SHP77 treated with DMSO at 0.1 percent for 48 hours (cell line): Measurements from ENCODE around the gene DACH1.
A peak's percentile ranks its signal among the peaks of the same experiment; 100 is the strongest.
"Not testable (repeated sequence)": the region's sequence is repeated elsewhere in the genome, so short reads cannot be mapped to it uniquely, and the experiment has no call there.

Experiments used
- DNase-seq: peaks from one replicate; lab custom pipeline; 2025; lab: John Stamatoyannopoulos, UW

DACH1 gene

GRCh38 chr13:71867131-71867814 is at the start of gene DACH1:
TSS of gene DACH1 (minus strand) at chr13:71867204.
- peak; percentile 93 for DNase-seq

- DNase-seq, result no peak
These were observed 46.7 kb upstream of the DACH1 start for GRCh38 chr13:71913717-71914116.

DNA sequence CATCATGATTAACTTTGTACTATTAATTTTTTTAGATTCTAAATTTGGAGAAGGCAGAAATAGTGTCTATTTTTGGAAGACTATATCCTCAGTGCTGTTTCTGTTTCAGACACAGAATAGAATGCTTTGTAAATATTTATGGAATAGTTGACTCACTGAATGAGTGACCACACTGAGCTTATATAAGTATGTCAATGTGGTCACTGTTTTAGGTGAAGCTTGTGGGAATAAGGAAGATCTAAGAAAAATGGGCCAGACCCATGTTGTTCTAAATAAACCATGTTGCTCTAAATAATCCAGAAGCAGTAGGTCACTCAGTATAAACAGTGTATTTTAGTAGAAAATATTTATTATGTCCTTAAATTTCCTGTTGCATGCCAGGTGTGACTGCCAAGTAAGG is 45.5 kb upstream of the DACH1 start:
- no peak for DNase-seq

GRCh38 chr13:71906448-71906847 is 39.4 kb upstream of the DACH1 start:
- DNase-seq, result no peak

DNA sequence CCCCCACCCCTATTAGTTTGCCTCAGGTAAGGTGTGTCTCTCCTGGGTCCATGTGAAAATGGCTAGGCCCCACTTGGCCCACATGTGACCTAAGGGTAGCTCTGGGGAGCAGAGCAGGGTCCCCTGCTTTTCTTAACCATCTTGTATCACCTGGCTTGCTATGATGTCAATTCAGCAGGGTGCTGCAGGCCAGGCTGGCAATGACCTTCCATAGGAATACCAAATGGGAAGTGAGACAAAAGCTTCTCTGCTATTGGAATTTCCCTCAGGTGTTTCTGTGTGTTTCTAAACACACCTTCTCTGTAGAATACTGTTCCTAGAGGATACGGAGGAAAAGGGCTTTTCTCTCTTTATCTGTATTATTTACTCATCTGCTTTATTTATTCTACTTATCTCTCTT is 35.7 kb upstream of the DACH1 start:
- DNase-seq, result no peak

DNA sequence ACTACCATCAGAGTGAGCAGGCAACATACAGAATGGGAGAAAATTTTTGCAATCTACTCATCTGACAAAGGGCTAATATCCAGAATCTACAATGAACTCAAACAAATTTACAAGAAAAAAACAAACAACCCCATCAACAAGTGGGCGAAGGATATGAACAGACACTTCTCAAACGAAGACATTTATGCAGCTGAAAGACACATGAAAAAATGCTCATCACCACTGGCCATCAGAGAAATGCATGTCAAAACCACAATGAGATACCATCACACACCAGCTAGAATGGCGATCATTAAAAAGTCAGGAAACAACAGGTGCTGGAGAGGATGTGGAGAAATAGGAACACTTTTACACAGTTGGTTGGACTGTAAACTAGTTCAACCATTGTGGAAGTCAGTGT is 26.5 kb upstream of the DACH1 start:
- DNase-seq, result not testable (repeated sequence)

DNA sequence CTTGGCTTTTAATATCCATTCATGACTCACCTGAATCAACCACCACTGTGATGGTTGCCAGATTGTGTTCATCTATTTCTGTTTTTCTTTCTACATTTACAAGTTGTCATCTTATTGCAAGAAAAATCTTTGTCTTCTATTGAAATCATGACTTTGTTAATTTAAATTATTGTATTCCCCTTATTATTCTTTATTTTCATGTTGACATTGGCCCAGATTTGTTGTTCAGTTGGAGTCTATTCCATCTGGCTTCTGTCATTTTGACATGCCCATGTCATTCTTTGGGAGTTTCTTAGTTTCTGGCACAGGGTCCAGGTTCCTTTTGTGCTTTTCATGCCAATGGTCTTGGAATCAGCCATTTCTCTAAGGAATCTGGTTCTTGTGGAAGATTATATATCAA is 19.9 kb upstream of the DACH1 start:
- DNase-seq, result no peak

DNA sequence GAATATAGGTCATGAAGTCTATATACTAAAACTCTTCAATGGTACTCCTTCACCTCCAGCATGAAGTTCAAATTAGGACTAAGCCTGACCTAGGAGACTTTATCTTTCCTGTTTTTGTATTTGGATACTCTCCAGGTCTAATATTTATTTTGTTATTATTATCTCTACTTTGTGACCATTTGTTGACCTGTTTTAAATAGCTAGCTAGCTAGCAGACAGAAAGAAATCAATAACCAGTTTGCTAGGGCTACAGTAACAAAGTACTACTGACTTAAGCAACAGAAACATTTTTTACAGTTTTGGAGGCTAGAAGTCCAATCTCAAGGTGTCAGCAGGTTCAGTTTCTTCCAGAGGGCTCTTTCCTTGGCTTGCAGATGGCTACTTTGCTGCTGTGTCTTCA is 15.1 kb upstream of the DACH1 start:
- DNase-seq, result no peak

GRCh38 chr13:71880753-71881541 is 13.9 kb upstream of the DACH1 start:
- DNase-seq, result no peak

DNA sequence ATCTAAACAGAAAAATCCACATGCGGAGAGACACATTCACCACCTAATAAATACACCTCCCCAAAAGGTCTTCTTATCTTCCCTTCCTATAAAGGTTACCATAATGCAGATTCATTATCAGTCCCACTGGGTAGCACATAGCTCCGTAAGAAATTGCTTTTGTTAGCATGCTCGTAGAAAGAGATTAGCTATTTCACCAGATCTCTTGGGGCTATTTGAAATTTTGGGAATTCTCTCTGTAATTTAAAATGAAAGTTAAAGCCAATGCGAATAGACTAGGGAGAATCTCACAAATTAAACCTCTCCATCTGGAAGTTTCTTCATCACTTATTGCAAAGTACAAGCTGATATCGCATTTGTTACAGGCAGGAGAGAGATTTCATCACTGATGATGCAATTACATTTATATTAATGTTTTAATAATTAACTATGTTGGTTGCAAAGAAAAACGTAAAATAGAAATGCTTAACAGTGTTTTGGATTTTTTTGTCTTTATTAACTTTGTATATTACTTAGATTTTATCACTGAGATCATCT is 12.9 kb upstream of the DACH1 start:
- no peak for DNase-seq

DNA sequence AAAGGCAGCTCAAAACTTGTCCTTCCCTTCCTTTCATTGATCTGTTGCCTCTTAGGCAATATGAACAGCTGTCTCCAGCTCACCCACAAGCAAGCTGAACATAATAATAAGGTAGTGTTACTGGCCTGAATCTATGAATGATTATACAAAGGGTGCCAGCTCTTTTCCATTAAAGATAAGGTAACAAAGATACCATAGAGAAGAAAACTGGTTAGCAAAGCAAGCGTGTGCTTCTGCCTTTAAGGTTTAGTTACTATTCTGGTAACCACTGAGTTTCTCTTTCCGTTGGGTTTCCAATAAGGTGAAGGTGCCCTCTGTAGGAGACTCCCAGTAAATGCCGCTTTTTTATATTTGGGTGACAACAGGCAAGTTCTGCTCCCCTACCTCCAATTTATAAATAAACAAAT is 12.1 kb upstream of the DACH1 start:
- DNase-seq, result peak; percentile 48

DNA sequence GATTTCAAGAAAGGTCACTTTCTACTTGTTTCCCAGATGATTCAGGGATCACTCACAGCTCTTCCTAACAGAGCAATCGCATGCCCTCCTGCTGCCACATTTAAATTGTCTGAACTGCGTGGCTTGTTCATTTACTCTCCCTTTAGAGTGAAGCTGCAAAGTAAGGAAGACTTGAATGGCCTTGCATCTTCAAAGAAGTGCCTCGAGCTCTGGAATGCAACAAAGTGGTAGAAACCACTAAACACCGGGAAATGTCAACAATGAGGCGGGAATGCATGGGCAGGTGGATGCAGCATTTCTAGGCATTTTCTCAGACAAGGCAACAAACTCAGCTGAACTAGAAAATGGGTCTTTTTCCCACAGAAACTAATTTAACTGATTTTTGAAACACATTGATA is 10.3 kb upstream of the DACH1 start:
- no peak for DNase-seq

DNA sequence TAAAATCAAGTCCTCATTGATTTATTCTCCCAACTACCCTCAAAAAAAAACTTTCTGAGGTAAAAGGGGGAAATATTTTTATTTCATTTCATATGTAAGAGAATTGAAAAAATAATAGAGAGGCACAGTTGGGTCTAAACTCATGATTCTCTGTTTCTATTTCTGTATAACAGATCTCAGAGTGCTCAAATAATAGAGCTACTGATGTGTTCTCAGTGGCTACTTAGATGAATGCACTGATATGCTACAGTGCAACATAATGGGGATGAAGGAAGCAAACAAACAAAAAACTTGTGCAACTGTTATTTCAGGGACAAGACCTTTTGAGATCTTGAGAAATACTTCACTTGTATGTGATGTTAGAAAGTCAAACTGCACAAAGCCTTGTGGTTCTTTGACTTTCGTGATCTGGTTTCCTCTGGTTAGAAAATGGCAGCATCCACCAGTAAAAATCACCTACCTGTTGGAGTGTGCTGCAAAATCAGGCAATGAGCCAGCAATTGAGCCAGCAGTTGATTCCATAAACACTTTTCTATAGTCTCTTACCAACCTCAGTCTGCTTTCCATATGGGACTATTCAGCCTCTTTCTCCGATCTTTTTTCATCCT is 9.7 kb upstream of the DACH1 start:
- no peak for DNase-seq

DNA sequence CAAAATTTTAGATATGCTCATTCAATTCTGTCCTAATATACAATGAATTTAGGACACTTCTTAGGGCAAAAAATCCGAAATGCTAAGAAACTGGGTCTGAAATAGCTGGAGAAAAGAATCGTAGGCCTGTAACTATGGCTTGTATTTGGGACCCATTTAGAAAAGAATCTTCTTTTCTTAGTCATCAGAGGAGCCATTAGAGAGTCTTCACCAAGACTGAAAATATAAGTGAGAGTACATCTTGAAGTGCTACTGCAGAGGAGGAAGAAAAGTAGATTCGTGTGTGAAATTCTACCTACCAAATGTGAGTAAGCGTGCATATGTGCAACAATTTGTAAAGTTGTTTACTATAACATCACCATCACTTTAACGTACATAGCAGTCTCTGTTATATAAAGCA is 8.8 kb upstream of the DACH1 start:
- DNase-seq, result no peak

- DNase-seq, result no peak
These were observed 7.5 kb upstream of the DACH1 start for GRCh38 chr13:71874458-71874857.

- no peak for DNase-seq
These were observed 6.6 kb upstream of the DACH1 start for GRCh38 chr13:71873418-71874247.

DNA sequence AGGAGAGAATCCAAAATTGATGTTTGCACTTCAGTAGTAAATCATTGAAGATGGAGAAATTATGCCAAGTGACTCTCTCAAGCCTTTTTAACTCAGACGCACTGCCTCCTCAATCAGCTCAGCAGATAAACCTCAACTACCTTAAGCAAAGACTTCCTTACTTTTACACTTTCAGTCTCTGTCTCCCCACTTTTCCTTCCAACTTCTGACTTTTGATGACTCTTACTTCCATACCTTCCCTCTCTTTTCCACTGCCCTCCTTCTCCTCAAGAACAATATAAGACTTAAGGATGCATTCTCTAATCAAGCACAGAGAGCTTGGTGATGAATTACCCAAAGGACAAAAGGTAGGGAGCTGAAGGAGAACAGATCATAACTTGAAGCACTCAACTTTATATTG is 4.8 kb upstream of the DACH1 start:
- no peak for DNase-seq

DNA sequence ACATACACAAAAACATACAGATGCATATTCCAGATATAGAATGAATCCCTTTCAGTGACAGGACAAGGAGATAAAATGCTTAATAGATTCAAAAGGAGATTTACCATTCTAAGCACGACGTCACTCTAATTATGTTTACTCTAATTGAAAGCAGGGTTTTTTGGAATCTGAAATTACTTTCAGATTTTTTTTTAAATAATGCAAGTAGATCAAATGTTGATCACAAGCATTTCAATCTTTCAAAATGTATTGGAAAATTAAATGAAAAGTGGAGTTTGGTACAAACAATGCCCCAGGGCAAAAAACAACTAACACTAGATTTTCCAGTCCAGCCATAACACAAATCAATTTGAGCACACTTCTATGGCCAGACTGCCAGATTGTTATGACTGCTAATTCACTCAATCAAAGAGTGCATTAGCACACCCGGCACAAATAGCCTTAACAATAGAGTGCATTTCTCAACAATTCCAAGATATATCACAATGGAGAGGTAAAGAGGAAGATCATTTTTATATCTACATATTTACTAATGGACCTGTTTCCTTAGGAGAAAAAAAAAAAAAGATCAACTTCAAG is 4.3 kb upstream of the DACH1 start:
- DNase-seq, result no peak

DNA sequence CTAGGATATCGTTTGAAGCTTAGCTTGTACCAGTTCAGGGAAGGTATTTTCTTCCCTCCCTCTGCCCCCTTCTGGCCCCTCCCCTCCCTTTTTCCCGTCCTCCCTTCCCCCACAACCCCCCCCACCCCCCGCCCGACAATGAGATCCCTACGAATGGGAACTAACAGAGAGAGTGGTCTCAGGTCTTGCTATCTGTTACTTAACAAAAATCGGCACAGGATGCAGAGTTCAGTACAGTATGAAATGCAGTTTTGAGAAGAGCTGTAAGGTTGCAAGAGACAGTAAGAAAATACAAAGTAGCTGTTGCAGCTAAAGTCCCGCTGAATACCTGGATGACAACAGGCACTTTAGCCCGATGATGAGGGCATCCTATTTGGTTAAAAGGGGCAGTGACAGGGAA is 3.1 kb upstream of the DACH1 start:
- no peak for DNase-seq

DNA sequence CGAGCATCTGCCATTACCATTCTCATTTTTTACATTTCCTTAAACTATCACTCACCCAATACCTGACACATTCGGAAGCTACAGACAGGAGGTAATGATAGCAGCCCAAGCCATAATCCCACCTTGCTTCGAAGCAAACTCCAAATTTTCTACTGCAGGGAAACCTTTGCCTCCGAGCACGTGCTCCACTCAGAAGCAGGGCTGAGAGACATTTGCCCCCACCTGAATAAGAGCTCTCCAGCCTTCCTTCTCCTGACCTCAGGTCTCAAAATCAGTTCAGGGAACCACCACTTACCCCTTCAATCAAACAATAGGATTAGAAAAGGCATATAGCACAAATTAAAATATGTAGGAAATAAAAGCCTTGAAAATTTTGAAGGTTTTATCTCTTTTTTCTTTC is 2.3 kb upstream of the DACH1 start:
- no peak for DNase-seq

GRCh38 chr13:71866335-71867130 is 471 bp downstream of the DACH1 start:
- DNase-seq, result no peak
